Thoracic aorta (tissue), 2 donors: Measurements from ENCODE around the gene CRY1. TPM values are rescaled to one million over a fixed set of nuclear protein-coding genes. Genes with fewer than 3 reads are reported as not detected.

Experiments
- ATAC-seq: fragments of 150-250 bp; one replicate; pipeline ENCODE4 v1.8.0; 2017; ENCODE audit warnings: low read depth; ENCODE audit not compliant: insufficient number of reproducible peaks, low FRiP score
- DNase-seq: peaks from one replicate; pipeline ENCODE4 v3.0.0-alpha.2; 2020; ENCODE audit warnings: low spot score
- H3K27ac ChIP-seq, 2 donors: fragments of 200-600 bp; sonication (generic); 1 replicate in 1 of 2; 2 replicates in 1 of 2; pipeline ENCODE4 v1.5.1; 2016; ENCODE audit warnings: mild to moderate bottlenecking in 2 of 2, moderate library complexity in 2 of 2
- H3K27me3 ChIP-seq: fragments of 200-600 bp; sonication (generic); replicated peaks from 2 replicates; pipeline ENCODE4 v1.6.0; 2016; ENCODE audit warnings: mild to moderate bottlenecking; ENCODE audit not compliant: insufficient read depth
- H3K36me3 ChIP-seq: fragments of 200-600 bp; sonication (generic); one replicate; pipeline ENCODE4 v1.5.1; 2016
- H3K4me1 ChIP-seq, 2 donors: fragments of 200-600 bp; sonication (generic); 1 replicate in 1 of 2; 2 replicates in 1 of 2; pipeline versions ENCODE4 v1.5.1 to v1.6.0; 2016; ENCODE audit warnings: low read depth in 2 of 2, mild to moderate bottlenecking in 1 of 2; ENCODE audit not compliant: control insufficient read depth in 1 of 2
- H3K4me3 ChIP-seq: fragments of 200-600 bp; sonication (generic); 2 replicates; pipeline ENCODE4 v1.5.1; 2016; ENCODE audit warnings: mild to moderate bottlenecking
- H3K9me3 ChIP-seq: fragments of 200-600 bp; sonication (generic); 2 replicates; pipeline ENCODE4 v1.5.1; 2016
- total RNA-seq, 2 donors: library from RNA; depleted of rRNA; stranded (reverse); fragments of >200 nt; gene quantifications; one replicate each; pipeline versions ENCODE4 v1.1.0 to v1.2.3, GENCODE V29; 2016
- TF ChIP-seq, protein P1 (sequence below): fragments of 200-600 bp; sonication (generic); IDR thresholded peaks from one replicate; pipeline ENCODE4 v1.5.1; 2019; ENCODE audit warnings: antibody characterized with exemption

The CRY1 gene
- total RNA-seq, 2 donors from 2014 or later = 24.8 to 40.6 TPM

- H3K36me3 ChIP-seq = no peaks in the 10 kb centered on the region
- H3K27me3 ChIP-seq = no peaks in the 10 kb centered on the region
- TF ChIP-seq, protein P1, sequence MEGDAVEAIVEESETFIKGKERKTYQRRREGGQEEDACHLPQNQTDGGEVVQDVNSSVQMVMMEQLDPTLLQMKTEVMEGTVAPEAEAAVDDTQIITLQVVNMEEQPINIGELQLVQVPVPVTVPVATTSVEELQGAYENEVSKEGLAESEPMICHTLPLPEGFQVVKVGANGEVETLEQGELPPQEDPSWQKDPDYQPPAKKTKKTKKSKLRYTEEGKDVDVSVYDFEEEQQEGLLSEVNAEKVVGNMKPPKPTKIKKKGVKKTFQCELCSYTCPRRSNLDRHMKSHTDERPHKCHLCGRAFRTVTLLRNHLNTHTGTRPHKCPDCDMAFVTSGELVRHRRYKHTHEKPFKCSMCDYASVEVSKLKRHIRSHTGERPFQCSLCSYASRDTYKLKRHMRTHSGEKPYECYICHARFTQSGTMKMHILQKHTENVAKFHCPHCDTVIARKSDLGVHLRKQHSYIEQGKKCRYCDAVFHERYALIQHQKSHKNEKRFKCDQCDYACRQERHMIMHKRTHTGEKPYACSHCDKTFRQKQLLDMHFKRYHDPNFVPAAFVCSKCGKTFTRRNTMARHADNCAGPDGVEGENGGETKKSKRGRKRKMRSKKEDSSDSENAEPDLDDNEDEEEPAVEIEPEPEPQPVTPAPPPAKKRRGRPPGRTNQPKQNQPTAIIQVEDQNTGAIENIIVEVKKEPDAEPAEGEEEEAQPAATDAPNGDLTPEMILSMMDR = no peak
- no peak overlapping the region for H3K27ac ChIP-seq
- no peak overlapping the region for H3K4me3 ChIP-seq
- no peaks in the 10 kb centered on the region for H3K9me3 ChIP-seq
- H3K4me1 ChIP-seq = peaks cover 24 to 43% of the 10 kb centered on the region in 2 donors
- ATAC-seq (no peak), DNase-seq (no peak)
Measured at GRCh38 chr12:107025671-107026070, 67.7 kb downstream of the CRY1 start.

- no peaks in the 10 kb centered on the region for H3K9me3 ChIP-seq
- TF ChIP-seq, protein P1 = no peak
- H3K4me1 ChIP-seq = no peaks in the 10 kb centered on the region
- no peak overlapping the region for H3K27ac ChIP-seq
- no peaks in the 10 kb centered on the region for H3K36me3 ChIP-seq
- no peak overlapping the region for H3K4me3 ChIP-seq
- no peaks in the 10 kb centered on the region for H3K27me3 ChIP-seq
- no peak for ATAC-seq
- DNase-seq = no peak
Measured at GRCh38 chr12:107019546-107019945, 73.8 kb downstream of the CRY1 start.

- DNase-seq = no peak
- H3K4me3 ChIP-seq = no peak overlapping the region
- TF ChIP-seq, protein P1 = no peak
- H3K27me3 ChIP-seq = no peaks in the 10 kb centered on the region
- H3K36me3 ChIP-seq = no peaks in the 10 kb centered on the region
- no peaks in the 10 kb centered on the region for H3K9me3 ChIP-seq
- ATAC-seq = no peak
- no peaks in the 10 kb centered on the region for H3K4me1 ChIP-seq
- no peak overlapping the region for H3K27ac ChIP-seq
Measured at GRCh38 chr12:107017042-107017441, 76.3 kb downstream of the CRY1 start.

DNA sequence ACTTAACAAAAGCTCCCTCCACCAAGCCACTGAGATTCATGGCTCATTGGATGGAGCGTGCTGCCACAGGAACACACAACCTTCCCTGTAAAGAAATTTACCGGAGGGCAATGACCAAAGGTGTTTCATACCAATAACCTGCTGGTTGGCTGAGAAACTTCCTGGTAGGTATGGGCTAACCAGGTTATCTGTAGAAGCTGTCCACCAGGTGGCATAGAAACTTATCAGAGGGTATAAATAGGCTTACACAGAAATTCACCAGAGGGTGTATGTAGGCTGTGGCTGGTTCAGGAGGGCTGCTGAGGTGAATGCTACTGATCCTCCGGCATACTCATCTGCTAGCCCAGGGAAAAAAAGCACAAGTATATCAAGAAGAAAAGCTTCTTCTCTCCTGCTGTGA, 79.3 kb downstream of the CRY1 start:
- no peaks in the 10 kb centered on the region for H3K36me3 ChIP-seq
- no peaks in the 10 kb centered on the region for H3K4me1 ChIP-seq
- no peak overlapping the region for H3K27ac ChIP-seq
- TF ChIP-seq, protein P1 = no peak
- no peak for ATAC-seq
- no peak overlapping the region for H3K4me3 ChIP-seq
- H3K9me3 ChIP-seq = no peaks in the 10 kb centered on the region
- no peak for DNase-seq
- H3K27me3 ChIP-seq = no peaks in the 10 kb centered on the region

DNA sequence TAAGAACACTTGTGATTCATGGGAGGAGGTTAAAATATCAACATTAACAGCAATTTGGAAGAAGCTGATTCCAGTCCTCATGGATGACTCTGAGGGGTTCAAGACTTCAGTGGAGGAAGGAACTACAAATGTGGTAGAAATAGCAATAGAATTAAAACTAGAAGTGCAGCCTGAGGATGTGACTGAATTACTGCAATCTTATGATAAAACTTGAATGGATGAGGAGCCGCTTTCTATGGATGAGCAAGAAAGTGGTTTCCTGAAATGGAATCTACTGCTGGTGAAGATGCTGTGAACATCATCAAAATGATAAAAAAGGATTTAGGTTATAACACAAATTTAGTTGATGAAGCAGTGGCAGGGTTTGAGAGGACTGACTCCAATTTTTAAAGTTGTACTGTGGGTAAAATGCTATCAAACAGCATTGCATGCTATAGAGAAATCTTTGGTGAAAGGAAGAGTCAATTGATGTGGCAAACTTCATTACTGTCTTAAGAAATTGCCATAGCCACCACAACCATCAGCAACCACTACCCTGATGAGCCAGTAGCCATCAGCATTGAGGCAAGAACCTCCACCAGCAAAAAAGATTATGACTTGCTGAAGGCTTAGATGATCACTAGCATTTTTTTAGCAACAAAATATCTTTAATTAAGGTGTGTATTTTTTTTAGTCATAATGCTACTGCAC, 80.5 kb downstream of the CRY1 start:
- no peak overlapping the region for H3K27ac ChIP-seq
- H3K27me3 ChIP-seq = no peaks in the 10 kb centered on the region
- H3K4me3 ChIP-seq = no peak overlapping the region
- ATAC-seq (no peak), DNase-seq (no peak)
- TF ChIP-seq, protein P1 = no peak
- H3K9me3 ChIP-seq = no peaks in the 10 kb centered on the region
- H3K4me1 ChIP-seq = no peaks in the 10 kb centered on the region
- no peaks in the 10 kb centered on the region for H3K36me3 ChIP-seq
